ENCODE data around the gene FMN2.

FMN2 gene

DNA sequence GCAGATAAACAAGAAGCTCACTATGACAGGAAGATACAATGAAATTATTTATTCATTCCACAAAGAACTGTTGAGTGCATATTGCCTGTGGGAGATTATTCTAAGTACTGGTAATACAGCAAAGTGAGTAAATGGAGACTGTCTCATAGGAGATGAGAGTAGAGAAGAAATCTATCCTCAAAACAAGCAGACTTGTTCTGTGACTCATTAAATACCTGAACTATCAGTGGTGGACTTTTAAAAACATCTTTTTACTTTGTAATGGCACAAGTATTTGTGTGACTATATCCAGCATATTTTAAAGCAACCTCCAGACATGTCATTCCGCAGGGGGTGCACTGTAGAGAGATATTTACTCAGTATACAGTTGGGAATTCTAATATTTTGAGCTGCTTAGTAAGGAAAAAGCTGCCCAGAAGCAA lies 259.2 kb downstream of the FMN2 start:
- in situ Hi-C loops (cut with MboI; ENCODE audit: low sequenced_read_pairs) = no loop called here

DNA sequence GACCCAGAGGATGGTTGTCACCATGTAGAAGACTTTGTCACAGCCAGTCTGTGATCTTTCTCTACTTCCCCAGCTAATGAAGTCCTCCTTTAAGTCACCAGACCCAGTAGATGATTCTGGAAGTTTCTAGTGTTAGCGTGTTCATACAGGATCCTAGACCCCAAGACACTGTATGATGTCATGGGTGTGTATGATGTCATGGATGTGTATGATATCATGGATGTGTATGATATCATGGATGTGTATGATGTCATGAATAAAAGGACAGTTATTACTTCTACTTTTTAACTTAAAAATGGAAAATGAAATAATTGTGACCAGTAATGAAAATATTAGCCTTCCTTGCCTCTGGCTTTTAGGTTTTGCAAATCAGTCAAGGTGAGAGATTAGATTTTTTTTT lies 260.0 kb downstream of the FMN2 start:
- in situ Hi-C loops (cut with MboI; ENCODE audit: low sequenced_read_pairs) = no loop called here

DNA sequence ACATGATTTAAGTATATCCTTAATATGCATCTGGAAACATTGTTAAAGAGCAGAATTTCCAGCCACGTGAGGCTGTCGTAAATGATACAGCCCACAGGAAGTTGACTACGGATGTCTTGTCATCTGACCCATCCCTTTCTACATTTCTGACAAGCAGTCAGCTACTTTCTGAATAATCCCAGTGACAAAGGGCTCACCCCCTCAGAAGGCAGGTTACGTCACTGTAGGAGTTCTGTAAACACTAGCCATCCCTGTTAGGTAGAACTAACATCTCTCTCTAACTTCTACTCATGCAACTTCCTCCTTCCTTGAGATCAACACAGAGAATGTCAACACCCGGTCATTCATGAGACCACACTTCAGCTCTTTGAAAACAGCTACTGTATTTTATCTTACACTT lies 261.1 kb downstream of the FMN2 start:
- in situ Hi-C loops (cut with MboI; ENCODE audit: low sequenced_read_pairs) = no loop called here

DNA sequence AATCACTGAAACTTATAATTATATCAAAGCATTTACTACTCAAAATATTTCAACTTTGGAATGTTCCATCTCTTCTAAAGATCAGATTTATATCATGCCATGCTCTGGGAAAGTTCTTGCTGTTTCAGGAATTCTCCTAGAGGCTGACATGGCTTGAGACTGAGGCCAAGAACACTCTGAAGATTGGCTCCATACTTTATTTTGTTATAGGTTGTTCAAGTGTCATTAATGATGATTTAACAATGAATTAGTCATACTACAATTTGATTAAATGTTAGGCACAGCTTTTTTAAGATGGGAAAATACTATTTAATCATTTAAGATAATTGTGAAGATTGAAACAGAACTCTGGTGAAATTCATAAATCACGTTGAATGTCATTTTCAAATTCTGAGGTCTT lies 264.9 kb downstream of the FMN2 start:
- in situ Hi-C loops (cut with MboI; ENCODE audit: low sequenced_read_pairs) = no loop called here

DNA sequence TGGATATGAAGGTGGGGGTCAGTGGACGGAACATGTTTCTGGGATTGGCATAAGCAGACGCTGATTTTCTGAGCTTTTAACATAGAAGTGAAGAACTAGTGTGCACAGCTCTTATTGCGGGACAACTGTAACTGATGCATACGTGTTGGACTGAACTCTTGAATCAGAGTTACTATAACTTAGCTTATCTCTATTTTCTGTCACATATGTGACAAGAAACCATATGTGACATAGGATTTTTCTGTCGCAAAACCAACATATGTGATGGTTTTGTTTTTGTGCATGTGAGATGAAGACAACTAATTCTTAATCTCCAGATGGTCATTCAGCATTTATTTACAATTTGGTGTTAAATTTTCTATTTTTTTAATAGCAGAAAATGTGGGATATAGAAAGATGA lies 270.4 kb downstream of the FMN2 start:
- in situ Hi-C loops (cut with MboI; ENCODE audit: low sequenced_read_pairs) = no loop called here

DNA sequence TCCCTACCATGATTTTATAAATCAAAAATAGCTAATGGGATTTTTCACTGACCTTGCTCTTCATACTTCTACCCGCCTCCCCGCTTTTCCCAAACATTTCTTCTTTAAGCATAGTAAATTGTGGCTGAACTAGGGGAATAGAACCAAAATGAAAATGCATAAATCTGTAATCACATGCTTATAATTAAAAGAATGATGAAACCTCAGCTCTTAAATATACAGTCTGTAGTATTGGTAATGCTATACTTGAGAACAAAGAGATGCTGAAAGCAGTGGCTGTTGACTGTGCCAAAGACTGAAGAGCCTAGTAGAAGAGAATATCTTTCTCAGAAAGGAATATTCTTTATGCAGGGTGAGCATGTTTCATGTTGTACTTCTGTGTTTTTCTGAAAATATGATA lies 271.1 kb downstream of the FMN2 start:
- in situ Hi-C loops (cut with MboI; ENCODE audit: low sequenced_read_pairs) = no loop called here

DNA sequence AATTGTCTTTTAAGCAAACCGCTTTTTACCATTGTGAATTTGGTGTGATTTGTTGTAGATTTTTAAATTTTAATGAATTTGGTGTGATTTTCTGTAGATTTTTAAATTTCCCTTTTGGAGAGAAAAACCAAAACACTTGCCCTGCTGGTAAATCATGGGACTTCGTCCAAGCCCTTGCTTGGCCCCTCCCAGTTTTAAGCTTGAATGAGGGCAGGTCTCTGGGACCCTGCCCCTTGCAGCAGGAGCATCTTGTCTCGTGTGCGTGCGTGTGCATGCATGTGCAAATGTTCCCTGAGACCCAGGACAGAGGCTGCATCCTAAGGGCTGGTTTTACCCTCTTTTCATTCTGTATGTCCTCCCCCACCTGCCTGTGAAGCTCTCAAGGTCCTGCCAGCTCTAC lies 271.6 kb downstream of the FMN2 start:
- in situ Hi-C loops (cut with MboI; ENCODE audit: low sequenced_read_pairs) = no loop called here

DNA sequence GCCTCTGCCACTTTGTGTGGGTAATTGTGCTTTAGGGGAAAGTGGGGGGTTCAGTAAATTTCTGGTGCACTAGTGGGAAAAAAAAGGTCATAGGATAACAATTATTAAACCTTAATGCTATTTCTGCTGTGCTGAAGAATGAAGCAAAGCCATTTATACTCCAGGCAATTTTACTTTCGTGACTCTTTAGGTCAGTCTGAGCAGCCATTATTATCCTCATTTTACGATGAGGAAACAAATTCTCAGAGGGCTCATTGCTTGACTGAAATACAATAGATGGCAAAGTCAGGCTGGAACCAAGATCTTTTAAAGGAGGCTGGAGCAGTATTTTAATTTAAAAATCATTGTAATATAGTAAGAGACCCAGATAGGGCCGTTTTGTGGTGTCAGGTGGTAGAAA lies 272.2 kb downstream of the FMN2 start:
- in situ Hi-C loops (cut with MboI; ENCODE audit: low sequenced_read_pairs) = no loop called here

DNA sequence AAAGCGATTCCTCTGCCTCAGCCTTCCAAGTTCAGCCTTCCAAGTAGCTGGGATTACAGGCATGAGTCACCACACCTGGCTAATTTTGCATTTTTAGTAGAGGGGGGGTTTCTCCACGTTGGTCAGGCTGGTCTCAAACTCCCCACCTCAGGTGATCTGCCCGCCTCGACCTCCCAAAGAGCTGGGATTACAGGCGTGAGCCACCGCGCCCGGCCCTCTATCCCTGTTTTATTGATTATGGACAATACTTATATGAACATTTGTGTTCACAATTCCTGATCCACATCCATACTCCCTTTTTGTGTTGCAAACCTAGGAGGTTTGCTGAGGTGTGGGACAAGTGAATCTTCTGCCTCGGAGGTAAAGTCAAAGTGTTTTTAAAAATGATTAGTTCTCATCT lies 275.0 kb downstream of the FMN2 start:
- in situ Hi-C loops (cut with MboI; ENCODE audit: low sequenced_read_pairs) = no loop called here

DNA sequence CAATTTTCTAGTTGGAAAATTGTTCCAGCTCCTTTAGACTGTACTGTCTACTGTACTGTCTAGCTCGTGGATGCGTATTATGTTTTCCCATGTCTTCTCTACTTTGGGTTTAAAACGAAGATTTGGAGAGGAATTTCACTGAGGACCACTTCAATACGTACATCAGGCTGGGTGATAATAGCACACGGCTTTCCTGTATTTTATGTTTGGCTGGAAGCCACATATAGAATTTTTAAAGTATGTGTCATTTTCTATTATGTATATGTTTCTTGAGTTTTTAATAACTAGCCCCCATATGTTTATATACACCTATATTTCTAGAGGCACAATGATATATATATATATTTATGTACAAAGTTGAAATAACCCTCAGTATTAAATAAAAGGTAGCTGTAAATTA lies 293.9 kb downstream of the FMN2 start:
- in situ Hi-C loops (cut with MboI; ENCODE audit: low sequenced_read_pairs) = no loop called here

DNA sequence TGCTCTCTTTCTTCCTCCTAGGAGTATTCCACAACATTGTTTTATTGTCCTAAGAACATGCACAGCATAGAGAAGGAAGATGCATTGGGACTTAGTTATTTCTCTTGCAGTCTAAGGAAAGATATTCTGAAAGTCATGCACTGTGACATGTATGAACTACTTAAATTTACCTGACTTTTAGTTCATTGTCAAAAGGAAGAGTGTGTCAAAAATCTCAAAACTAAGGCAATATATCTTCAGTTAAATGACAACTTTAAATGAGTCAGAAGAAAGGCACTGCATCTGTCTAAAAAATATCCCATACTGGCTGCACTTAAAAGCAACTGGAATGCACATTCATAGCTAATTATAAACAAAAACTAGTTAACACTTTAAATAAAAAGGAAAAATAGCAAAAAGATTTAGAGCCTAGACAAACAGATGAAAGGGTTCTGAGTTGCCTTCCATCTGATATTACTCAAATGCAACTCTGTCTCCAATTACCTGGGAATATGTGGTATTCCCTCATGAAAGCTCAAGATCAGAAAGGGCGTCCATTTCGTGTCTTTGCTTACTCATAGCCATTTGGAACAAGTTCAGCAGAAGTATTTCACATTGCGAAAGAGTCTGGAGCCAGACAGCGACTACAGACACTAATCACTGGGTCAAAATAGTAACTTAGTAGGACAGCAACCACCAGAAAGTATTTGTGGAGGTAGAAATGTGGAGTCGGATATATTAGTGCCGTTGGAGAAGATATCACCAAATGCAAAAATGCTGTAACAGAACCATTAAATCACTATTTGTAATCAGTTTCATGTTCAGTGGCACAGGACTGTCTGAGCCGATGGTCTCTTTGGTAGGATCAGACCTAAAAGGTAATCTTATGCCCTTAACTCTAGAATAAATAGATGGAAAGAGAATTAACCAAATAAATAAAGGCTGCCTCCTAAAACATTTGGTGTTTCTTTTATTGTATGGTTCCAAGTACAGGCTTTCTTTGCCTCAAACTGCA lies 294.6 kb downstream of the FMN2 start:
- in situ Hi-C loops (cut with MboI; ENCODE audit: low sequenced_read_pairs) = no loop called here

DNA sequence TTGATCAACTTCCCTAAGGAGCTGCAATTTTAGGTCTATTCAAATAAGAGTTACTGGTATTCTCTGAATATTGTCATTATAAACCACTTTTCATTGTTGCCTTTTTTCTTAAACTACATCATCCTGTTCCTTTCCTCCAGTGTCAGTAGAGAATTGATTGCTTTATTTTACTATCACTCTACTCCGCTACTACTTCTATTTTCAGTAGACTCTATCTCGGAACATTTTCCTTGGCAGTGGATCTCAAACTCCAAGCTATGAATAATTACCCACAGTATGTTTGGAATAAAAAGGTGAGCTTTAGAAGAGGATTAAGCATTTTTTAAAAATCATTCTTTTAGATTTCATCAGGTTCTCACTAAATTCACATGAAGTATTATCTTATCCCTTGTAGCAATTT lies 295.4 kb downstream of the FMN2 start:
- in situ Hi-C loops (cut with MboI; ENCODE audit: low sequenced_read_pairs) = no loop called here

DNA sequence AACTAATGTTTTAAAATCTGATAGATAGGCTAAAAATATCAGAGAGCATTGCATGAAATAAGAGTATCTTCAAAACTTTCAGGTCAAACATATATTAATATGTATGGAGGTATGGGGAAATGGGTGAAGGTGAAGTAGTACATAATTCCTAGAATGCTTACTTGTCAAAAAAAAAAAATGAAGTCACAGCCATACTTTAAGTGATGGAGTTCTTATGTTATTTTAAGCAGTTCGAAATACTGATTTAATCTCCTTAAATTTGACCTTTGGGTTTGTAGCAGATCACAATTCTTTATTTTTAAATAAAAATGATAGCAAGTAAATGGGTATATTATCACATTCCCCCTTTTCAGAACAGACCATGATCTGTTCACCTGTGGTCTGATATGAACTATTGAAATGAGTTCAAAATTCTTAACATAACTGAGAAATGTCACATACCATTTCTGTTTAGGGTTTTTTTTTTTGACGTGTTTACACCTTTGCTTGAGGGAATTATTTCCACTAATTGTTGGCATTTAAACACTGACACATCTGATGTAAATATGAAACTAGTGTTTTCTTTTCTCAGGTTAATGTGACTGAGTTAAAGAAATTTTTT lies 300.1 kb downstream of the FMN2 start:
- in situ Hi-C loops (cut with MboI; ENCODE audit: low sequenced_read_pairs) = no loop called here

DNA sequence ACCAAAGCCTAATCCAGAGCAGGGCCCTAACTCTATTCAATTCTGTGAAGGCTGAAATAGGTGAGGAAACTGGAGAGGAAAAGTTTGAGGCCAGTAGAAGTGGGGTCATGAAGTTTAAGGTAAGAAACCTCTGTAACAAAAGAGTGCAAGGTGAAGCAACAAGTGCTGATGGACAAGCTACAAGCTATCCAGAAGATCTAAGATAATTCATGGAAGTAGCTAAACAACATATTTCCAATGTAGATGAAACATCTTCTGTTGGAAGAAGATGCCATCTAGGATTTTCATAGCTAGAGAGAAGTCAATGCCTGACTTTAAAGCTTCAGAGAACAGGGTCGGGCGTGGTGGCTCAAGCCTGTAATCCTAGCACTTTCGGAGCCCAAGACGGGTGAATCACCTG lies 302.7 kb downstream of the FMN2 start:
- in situ Hi-C loops (cut with MboI; ENCODE audit: low sequenced_read_pairs) = no loop called here

DNA sequence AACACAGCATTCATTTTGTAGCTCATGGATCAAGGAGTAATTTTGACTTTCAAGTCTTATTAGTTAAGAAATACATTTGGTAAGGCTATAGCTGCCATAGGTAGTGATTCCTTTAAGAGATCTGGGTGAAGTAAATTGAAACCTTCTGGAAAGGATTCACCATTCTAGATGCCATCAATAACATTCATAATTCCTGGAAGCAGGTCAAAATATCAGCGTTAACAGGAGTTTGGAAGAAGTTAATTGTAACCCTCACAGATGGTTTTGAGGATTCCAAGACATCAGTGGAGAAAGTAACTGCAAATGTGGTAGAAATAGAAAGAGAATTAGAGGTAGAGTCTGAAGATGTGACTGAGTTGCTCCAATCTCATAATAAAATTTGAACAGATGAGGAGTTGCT lies 303.7 kb downstream of the FMN2 start:
- in situ Hi-C loops (cut with MboI; ENCODE audit: low sequenced_read_pairs) = no loop called here

DNA sequence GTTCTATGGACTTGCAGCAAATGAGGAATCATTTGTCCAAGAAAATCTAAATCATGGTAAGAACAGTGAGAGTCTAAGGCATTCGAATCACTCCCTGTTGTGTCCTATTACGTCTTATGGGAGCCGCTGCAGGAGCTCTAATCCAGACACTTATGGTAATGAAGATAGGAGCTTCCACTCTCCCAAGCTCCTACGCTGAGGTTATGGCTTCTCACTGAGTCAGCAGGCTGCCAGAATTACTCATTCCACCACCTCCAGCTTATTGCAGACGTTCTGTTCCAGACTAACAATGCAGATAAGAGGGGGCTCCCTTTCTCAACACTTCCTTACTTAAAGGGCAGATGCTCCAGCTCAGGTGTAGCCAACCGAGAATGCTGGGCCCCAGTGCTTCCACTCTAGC lies 307.7 kb downstream of the FMN2 start:
- in situ Hi-C loops (cut with MboI; ENCODE audit: low sequenced_read_pairs) = no loop called here

DNA sequence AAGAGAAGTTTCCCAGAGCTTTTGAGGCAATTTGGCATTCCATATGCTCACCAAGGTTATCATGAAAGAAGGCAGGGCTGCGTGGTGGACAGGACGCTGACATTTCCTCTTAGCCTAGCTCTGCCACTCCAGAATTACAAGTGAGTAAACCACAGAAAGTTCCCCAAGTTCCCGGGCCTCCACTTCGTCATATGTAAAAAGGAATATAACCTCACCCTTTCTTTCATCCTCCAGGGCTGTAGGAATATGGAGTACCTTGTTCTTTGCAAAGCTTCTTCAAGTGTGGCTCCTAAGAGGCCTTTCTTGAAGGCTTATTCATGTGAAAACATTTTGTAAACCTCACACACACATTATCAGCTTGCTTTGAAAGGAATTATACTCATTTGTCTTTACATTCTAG lies 310.0 kb downstream of the FMN2 start:
- in situ Hi-C loops (cut with MboI; ENCODE audit: low sequenced_read_pairs) = no loop called here

DNA sequence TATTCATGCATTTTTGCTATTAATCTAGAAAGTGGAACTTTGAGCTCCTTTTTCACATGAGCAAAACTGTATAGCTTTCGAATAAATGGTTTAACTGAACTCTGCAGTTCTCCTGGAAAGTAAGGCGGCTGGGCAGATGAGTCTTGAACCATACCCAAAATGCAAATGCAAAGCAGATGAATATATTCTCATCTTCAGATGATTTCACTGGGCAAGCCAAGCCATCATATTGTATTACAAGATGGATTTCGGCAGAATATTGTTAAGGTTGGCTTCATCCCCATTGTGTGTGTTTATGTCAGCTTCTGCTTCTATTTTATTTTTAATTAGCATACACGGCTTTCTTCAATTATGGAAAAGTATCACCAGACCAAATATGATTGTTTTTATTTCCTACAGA lies 310.6 kb downstream of the FMN2 start:
- in situ Hi-C loops (cut with MboI; ENCODE audit: low sequenced_read_pairs) = no loop called here

DNA sequence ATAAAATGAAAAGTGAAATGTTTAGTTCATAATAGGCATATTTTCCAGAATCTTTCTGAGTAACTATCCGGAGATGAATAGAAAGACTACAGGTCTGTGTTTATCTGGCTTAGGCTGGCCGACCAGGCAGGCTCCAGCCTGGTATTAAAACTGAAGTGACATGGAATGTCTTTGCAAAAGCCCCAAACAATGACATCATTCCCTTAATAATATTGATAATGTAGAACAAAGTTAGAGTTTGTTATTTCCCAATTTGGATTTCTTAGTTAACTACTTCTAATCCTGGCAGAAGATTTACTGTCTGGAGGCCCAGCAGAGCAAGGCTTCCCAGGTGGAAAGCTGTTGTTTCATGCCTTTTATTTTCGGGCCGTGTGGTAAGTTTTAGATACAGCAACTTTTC lies 312.6 kb downstream of the FMN2 start:
- in situ Hi-C loops (cut with MboI; ENCODE audit: low sequenced_read_pairs) = no loop called here

DNA sequence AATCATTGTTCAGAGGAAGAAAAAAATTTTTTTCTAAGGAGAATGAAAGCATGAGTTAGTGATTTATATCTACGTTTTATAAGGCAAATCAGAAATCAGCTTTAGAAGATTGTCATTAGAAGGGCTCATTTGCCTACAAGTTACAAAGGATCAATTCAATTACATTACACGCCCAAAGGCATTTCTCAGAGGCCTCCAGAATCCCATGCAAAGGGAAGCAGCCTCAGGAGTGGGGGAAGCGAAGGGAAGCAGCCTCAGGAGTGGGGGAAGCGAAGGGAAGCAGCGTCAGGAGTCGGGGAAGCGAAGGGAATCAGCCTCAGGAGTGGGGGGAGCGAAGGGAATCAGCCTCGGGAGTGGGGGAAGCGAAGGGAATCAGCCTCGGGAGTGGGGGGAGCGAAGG lies 314.1 kb downstream of the FMN2 start:
- in situ Hi-C loops (cut with MboI; ENCODE audit: low sequenced_read_pairs) = no loop called here

DNA sequence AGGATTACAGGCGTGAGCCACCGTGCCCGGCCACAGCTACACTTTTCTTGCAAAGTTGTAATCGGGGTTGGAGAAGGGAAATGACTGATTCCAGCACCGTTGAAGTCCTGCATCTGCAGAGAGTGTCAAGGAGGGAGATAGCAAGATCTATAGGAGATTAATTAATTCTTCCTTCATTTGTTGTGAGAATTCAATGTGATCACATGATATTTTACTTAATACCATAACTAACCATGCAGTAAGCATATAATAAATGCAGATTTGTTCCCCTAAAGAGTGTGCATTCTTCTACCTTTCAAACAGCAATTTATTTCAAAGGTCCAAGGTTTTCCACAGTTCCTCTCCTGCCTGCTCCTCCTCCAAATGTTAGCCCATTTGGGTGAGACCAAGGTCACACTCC lies 315.7 kb downstream of the FMN2 start:
- in situ Hi-C loops (cut with MboI; ENCODE audit: low sequenced_read_pairs) = no loop called here

DNA sequence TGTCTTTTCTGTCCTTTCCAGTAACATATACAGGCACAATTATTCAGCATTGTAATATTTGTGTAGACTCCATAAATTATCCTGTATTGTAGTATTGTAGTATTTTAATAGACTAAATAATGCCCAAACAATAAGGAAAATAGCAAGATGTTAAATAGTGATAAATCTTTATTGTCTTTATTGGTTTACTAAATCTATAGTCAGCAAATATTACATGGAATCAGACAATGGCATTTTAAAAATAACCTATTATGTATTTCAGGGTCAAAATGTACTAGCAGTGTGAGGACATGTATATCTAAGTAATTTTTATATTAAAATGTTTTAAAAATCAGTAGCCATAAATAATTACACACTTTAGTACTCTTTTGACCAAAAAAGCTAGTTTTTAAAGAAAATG lies 317.9 kb downstream of the FMN2 start:
- in situ Hi-C loops (cut with MboI; ENCODE audit: low sequenced_read_pairs) = no loop called here

DNA sequence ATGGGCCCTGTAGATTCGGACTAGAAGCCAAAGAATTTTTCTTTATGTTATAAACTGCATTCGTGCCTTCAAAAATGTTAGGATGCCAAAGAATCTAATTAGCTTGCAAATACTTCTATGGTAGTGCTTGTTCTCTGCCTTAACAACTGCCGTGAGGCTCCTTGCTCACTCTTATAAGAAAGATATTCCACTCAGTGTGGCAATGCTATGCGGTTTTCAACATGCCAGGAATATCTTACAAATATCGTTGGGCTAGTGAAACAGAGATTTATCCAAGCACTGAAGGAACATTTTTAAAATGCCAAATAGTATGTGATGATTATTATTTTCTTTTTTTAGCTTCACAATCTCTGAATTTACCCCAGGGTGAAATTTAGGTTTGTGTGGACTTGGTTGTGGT lies 322.0 kb downstream of the FMN2 start:
- in situ Hi-C loops (cut with MboI; ENCODE audit: low sequenced_read_pairs) = no loop called here
